ENCODE data around the gene AKR1C3.
A peak's percentile ranks its signal among the peaks of the same experiment; 100 is the strongest.

The AKR1C3 gene

DNA sequence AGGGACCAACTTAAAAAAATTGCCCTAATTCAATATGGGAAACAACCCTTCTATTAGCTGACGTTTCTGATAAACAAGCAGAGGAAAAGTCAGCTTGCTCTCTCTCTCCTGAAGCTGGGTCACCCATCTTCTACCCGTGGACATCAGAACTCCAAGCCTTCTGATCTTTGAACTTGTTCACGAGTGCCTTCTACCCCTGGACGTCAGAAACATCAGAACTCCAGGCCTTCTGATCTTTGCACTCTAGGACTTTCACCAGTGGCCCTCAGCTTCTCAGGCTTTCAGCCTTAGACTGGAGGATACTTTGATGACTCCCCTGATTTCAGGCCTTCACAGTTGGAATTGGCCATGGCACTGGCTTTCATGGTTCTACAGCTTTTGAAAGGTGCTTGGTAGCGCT lies 48.9 kb downstream of the AKR1C3 start:
- DNase-seq (ENCODE audit: low read depth) = no peak
- no peak overlapping the region for H3K4me3 ChIP-seq (replicated peaks; ENCODE audit: low read depth, low read length)
- TF ChIP-seq, protein P1, sequence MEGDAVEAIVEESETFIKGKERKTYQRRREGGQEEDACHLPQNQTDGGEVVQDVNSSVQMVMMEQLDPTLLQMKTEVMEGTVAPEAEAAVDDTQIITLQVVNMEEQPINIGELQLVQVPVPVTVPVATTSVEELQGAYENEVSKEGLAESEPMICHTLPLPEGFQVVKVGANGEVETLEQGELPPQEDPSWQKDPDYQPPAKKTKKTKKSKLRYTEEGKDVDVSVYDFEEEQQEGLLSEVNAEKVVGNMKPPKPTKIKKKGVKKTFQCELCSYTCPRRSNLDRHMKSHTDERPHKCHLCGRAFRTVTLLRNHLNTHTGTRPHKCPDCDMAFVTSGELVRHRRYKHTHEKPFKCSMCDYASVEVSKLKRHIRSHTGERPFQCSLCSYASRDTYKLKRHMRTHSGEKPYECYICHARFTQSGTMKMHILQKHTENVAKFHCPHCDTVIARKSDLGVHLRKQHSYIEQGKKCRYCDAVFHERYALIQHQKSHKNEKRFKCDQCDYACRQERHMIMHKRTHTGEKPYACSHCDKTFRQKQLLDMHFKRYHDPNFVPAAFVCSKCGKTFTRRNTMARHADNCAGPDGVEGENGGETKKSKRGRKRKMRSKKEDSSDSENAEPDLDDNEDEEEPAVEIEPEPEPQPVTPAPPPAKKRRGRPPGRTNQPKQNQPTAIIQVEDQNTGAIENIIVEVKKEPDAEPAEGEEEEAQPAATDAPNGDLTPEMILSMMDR (IDR thresholded peaks at IDR 0.05; ENCODE audit: low read length, missing control alignments) = no peak

- no peak for DNase-seq (ENCODE audit: low read depth)
- TF ChIP-seq, protein P1 (IDR thresholded peaks at IDR 0.05; ENCODE audit: low read length, missing control alignments) = no peak
- no peak overlapping the region for H3K4me3 ChIP-seq (replicated peaks; ENCODE audit: low read depth, low read length)
These were observed 52.7 kb downstream of the AKR1C3 start for GRCh38 chr10:5146920-5147254.

DNA sequence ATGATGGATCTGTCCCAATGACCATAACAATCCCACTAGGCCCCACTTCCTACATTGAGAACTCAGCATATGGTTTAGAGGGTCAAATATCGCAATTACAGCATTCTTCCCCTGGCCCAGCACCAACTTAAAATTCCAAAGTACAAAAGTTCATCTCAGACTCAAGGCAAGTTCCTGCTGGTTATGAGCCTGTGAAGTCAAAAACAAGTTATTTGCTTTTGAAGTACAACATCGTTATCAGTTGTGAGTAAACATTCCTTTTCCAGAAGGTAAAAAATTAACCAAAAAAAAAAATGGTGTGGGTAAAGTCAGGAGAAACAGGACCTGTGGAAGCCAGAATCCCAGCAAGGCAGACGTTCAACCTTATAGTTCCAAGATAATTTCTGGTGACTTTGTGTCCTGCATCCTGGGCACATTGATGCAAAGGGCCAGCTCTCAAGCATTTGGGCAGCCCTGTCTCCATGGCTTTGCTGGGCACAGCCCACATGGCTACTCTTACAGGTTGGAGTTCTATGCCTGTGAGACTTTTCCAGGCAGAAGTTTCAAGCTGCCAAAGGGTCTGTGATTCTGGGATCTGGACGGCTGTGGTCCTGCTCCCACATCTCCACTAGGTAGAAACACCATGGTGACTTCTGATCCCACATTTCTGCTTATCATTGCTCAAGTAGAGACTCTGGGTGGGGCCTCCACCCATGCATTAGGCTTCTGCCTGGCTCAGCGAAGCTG lies 53.2 kb downstream of the AKR1C3 start:
- TF ChIP-seq, protein P1 (IDR thresholded peaks at IDR 0.05; ENCODE audit: low read length, missing control alignments) = no peak
- no peak overlapping the region for H3K4me3 ChIP-seq (replicated peaks; ENCODE audit: low read depth, low read length)
- DNase-seq (ENCODE audit: low read depth) = peak; percentile 4

DNA sequence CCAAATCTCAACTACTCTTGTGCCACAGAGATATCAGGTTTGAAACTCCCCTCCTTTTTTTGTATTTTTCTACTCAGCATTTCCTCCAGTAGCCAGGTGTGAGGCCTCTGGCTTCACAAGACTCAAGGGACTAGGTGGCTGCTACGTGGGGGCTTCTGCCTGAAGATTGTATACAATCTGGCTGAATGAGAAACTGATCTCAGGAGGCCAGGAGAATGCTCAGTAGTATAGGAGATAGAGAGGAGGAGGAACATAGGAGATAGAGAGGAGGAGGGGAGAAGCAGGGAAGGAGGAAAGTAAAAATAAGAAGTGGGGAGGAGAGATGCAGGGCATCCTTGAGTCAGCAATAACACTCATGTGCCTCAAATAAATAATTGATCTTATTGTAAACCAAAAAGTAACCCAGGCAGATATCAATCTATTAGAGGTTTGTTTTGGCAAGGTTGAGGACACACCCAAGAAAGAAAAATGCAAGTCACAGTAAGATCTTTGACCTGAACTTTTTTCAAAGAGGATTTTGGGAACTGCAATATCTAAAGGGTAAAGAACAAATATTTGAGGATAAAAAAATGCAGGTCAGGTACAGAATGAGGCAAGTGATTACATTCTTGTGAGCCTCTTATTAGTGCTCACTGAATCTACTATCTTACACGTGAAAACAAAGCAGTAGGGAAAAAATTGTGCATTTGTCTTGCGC lies 53.9 kb downstream of the AKR1C3 start:
- DNase-seq (ENCODE audit: low read depth) = no peak
- no peak overlapping the region for H3K4me3 ChIP-seq (replicated peaks; ENCODE audit: low read depth, low read length)
- TF ChIP-seq, protein P1 (IDR thresholded peaks at IDR 0.05; ENCODE audit: low read length, missing control alignments) = no peak

DNA sequence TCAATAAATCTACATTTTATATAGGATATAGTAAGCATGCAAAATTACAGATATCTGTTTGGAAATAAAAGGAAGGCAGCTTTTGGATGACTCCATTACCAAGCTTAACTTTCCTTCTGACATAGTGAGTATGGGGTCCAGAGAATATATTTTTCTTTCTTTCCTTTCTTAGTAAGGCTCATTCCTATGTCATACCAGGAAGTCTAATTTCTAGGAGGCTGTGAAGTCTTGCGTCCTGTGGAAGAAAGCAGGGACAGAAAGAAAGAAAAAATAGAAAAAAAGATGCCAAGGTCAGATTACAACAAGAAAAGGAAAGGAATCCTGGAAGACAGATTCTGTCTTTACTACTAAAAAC lies 54.4 kb downstream of the AKR1C3 start:
- no peak overlapping the region for H3K4me3 ChIP-seq (replicated peaks; ENCODE audit: low read depth, low read length)
- TF ChIP-seq, protein P1 (IDR thresholded peaks at IDR 0.05; ENCODE audit: low read length, missing control alignments) = no peak
- DNase-seq (ENCODE audit: low read depth) = no peak

GRCh38 chr10:5151076-5151475 lies 56.9 kb downstream of the AKR1C3 start:
- DNase-seq (ENCODE audit: low read depth) = no peak
- TF ChIP-seq, protein P1 (IDR thresholded peaks at IDR 0.05; ENCODE audit: low read length, missing control alignments) = no peak
- H3K4me3 ChIP-seq (replicated peaks; ENCODE audit: low read depth, low read length) = no peak overlapping the region

- H3K4me3 ChIP-seq (replicated peaks; ENCODE audit: low read depth, low read length) = no peak overlapping the region
- TF ChIP-seq, protein P1 (IDR thresholded peaks at IDR 0.05; ENCODE audit: low read length, missing control alignments) = no peak
- DNase-seq (ENCODE audit: low read depth) = peak; percentile 27
These were observed 61.7 kb downstream of the AKR1C3 start for GRCh38 chr10:5155951-5156350.

All from fibroblast of pulmonary artery (primary cell).